ENCODE data around the gene DNAH11. TPM values are rescaled to one million over a fixed set of nuclear protein-coding genes. Genes with fewer than 3 reads are reported as not detected.

The DNAH11 gene
- total RNA-seq, 1 experiment from 2014 or later: 0.54 TPM

DNA sequence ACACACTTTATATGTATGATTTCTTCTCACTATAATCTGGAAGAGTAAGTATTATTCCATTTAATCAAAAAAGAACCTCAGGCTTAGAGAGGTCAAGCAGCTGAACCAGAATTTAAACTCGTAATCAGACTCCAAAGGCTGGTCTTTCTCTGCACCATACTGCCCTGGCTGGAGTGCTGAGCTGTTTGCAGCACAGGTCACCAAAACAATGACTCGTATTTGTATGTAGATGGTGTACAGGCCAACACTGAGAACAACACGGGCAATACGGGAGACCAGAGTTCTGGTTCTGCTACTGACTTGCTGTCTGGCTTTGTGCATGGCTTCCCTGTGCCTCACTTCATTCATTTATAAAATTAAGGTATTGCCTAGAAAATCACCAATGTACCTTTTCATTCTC lies 344.9 kb downstream of the DNAH11 start:
- Histone ChIP-seq H3K4me1 (ENCODE audit: insufficient read depth, low read length, poor library complexity, severe bottlenecking) (no peaks in the 10 kb centered on the region), H3K4me3 (ENCODE audit: low read depth, low read length, poor library complexity, severe bottlenecking) (no peak overlapping the region), H3K36me3 (ENCODE audit: insufficient read depth, low read length, poor library complexity, severe bottlenecking) (no peaks in the 10 kb centered on the region), H3K27me3 (replicated peaks; ENCODE audit: insufficient read depth, low read depth, low read length, poor library complexity) (no peaks in the 10 kb centered on the region), H3K27ac (ENCODE audit: low read depth, low read length, poor library complexity, severe bottlenecking) (no peak overlapping the region), H3K9me3 (ENCODE audit: low read depth, low read length, poor library complexity, severe bottlenecking) (no peaks in the 10 kb centered on the region)
- no TSS peak for BruUV-seq (replicated peaks)
- TF ChIP-seq, protein P1, sequence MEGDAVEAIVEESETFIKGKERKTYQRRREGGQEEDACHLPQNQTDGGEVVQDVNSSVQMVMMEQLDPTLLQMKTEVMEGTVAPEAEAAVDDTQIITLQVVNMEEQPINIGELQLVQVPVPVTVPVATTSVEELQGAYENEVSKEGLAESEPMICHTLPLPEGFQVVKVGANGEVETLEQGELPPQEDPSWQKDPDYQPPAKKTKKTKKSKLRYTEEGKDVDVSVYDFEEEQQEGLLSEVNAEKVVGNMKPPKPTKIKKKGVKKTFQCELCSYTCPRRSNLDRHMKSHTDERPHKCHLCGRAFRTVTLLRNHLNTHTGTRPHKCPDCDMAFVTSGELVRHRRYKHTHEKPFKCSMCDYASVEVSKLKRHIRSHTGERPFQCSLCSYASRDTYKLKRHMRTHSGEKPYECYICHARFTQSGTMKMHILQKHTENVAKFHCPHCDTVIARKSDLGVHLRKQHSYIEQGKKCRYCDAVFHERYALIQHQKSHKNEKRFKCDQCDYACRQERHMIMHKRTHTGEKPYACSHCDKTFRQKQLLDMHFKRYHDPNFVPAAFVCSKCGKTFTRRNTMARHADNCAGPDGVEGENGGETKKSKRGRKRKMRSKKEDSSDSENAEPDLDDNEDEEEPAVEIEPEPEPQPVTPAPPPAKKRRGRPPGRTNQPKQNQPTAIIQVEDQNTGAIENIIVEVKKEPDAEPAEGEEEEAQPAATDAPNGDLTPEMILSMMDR (conservative IDR thresholded peaks at IDR 0.05; ENCODE audit: low read depth, low read length): no peak
- no peak for TF ChIP-seq EZH2 (IDR thresholded peaks at IDR 0.05; ENCODE audit: borderline replicate concordance, low read depth, low read length, poor library complexity, severe bottlenecking)
- ChIA-PET POLR2A (ENCODE audit: low non-redundant PET) (no interaction called here), CTCF (no interaction called here)
- DNase-seq (ENCODE audit: low spot score): no peak
- intact Hi-C loops (cut with micrococcal nuclease; ENCODE audit: unreplicated experiment): no loop called here

DNA sequence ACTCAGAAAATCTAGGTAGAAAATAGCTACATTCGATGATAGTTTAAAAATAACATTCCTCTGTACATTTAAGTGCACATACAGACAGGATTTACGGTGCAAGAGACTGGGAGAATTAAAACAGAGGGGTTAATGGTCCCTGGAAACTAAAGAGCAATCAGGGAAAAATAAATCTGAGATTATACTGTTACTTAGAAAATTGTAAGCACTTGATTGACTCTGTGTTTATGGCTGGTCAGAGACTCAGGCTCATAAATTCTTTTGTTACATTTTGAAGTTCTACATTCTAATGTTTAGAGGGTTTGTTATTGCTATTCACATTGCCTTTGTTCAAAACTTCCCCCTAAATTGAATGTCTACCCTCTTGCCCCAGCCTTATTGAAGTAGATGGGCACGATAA lies 348.5 kb downstream of the DNAH11 start:
- Histone ChIP-seq H3K36me3 (ENCODE audit: insufficient read depth, low read length, poor library complexity, severe bottlenecking) (no peaks in the 10 kb centered on the region), H3K4me3 (ENCODE audit: low read depth, low read length, poor library complexity, severe bottlenecking) (no peak overlapping the region), H3K27ac (ENCODE audit: low read depth, low read length, poor library complexity, severe bottlenecking) (no peak overlapping the region), H3K9me3 (ENCODE audit: low read depth, low read length, poor library complexity, severe bottlenecking) (no peaks in the 10 kb centered on the region), H3K4me1 (ENCODE audit: insufficient read depth, low read length, poor library complexity, severe bottlenecking) (no peaks in the 10 kb centered on the region), H3K27me3 (replicated peaks; ENCODE audit: insufficient read depth, low read depth, low read length, poor library complexity) (no peaks in the 10 kb centered on the region)
- intact Hi-C loops (cut with micrococcal nuclease; ENCODE audit: unreplicated experiment): no loop called here
- CTCF ChIA-PET: no interaction called here
- POLR2A ChIA-PET (ENCODE audit: low non-redundant PET): no interaction called here
- TF ChIP-seq, protein P1 (conservative IDR thresholded peaks at IDR 0.05; ENCODE audit: low read depth, low read length): no peak
- no peak for TF ChIP-seq EZH2 (IDR thresholded peaks at IDR 0.05; ENCODE audit: borderline replicate concordance, low read depth, low read length, poor library complexity, severe bottlenecking)
- no TSS peak for BruUV-seq (replicated peaks)
- DNase-seq (ENCODE audit: low spot score): no peak

DNA sequence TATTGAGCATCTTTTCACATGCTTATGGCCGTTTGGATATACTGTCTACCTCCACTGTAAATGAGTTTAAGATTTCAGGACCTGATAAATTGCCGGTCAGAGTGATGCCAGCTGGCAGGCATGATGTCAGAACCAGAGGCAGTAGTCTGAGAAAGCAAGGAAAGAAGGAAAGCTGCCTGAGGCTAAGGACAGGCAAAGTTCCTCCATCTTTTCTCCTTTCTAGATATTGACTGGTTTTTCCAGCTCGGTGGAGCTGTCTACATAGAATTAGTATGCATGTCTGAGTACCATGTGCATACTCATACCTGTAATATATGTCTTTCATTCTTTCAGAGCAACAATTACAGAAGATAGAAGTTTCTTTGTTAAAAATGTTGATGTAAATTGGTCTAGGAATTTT lies 350.6 kb downstream of the DNAH11 start:
- Histone ChIP-seq H3K4me1 (ENCODE audit: insufficient read depth, low read length, poor library complexity, severe bottlenecking) (peaks cover 9% of the 10 kb centered on the region), H3K4me3 (ENCODE audit: low read depth, low read length, poor library complexity, severe bottlenecking) (no peak overlapping the region), H3K27ac (ENCODE audit: low read depth, low read length, poor library complexity, severe bottlenecking) (no peak overlapping the region), H3K9me3 (ENCODE audit: low read depth, low read length, poor library complexity, severe bottlenecking) (no peaks in the 10 kb centered on the region), H3K36me3 (ENCODE audit: insufficient read depth, low read length, poor library complexity, severe bottlenecking) (no peaks in the 10 kb centered on the region), H3K27me3 (replicated peaks; ENCODE audit: insufficient read depth, low read depth, low read length, poor library complexity) (no peaks in the 10 kb centered on the region)
- intact Hi-C loops (cut with micrococcal nuclease; ENCODE audit: unreplicated experiment): no loop called here
- POLR2A ChIA-PET (ENCODE audit: low non-redundant PET): no interaction called here
- BruUV-seq (replicated peaks): no TSS peak
- TF ChIP-seq EZH2 (IDR thresholded peaks at IDR 0.05; ENCODE audit: borderline replicate concordance, low read depth, low read length, poor library complexity, severe bottlenecking): no peak
- TF ChIP-seq, protein P1 (conservative IDR thresholded peaks at IDR 0.05; ENCODE audit: low read depth, low read length): no peak
- no peak for DNase-seq (ENCODE audit: low spot score)
- CTCF ChIA-PET: no interaction called here
